Subcutaneous adipose tissue (tissue), 4 donors: ENCODE measurements around the gene RANBP9. TPM values are rescaled to one million over a fixed set of nuclear protein-coding genes. Genes with fewer than 3 reads are reported as not detected.

Source experiments
- total RNA-seq, 4 donors: library from RNA; depleted of rRNA; stranded (reverse); fragments of >200 nt; gene quantifications; one replicate each; pipeline ENCODE4 v1.1.0, GENCODE V29; 2016
- TF ChIP-seq, protein P1 (sequence below): fragments of 450-650 bp; IDR thresholded peaks from one replicate; pipeline ENCODE4 v1.5.1; 2016; ENCODE audit warnings: low read depth, mild to moderate bottlenecking, control low read depth, antibody characterized with exemption, moderate library complexity

RANBP9 gene
- total RNA-seq, 4 donors from 2014 or later: 35.2 to 63.3 (median 52.1) TPM

DNA sequence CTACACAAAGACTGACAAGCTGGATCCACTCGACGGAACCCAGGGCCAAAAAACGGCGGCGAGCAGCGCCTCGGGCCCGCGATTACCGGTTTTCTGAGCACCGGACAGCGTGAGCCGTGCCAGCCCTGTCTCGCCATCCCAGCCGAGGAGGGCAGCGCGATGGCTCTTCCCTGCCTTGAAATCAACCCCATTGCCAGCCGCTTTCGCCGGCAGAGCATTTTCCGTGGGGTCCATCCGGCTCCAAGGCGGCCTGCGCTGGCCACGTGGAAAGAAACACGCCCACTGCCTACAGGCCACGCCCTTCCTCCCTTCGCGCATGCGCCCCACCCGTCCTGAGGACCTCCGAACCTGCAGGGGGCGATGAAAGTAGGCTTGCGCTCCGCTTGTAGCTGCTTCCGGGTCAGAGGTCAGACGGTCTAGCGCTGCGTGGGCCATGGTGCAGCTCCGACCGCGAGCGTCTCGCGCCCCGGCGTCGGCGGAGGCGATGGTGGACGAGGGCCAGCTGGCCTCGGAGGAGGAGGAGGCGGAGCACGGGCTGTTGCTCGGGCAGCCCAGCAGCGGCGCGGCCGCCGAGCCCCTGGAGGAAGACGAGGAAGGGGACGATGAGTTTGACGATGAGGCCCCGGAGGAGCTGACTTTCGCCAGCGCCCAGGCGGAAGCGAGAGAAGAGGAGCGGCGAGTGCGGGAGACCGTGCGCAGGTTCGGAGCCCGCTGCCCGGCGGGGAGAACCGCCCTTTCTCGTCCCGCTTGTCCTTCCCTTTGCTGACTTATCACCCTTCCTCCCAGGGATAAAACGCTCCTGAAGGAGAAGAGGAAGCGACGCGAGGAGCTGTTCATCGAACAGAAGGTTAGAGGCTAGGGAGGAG, 96.5 kb downstream of the RANBP9 start, which contains the start of gene NOL7:
Gene NOL7, plus strand, starts transcription at position 410 of the 866 bp plus-strand sequence. Its CDS starts 24 bp downstream, at position 434.
- TF ChIP-seq, protein P1, sequence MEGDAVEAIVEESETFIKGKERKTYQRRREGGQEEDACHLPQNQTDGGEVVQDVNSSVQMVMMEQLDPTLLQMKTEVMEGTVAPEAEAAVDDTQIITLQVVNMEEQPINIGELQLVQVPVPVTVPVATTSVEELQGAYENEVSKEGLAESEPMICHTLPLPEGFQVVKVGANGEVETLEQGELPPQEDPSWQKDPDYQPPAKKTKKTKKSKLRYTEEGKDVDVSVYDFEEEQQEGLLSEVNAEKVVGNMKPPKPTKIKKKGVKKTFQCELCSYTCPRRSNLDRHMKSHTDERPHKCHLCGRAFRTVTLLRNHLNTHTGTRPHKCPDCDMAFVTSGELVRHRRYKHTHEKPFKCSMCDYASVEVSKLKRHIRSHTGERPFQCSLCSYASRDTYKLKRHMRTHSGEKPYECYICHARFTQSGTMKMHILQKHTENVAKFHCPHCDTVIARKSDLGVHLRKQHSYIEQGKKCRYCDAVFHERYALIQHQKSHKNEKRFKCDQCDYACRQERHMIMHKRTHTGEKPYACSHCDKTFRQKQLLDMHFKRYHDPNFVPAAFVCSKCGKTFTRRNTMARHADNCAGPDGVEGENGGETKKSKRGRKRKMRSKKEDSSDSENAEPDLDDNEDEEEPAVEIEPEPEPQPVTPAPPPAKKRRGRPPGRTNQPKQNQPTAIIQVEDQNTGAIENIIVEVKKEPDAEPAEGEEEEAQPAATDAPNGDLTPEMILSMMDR: no peak

DNA sequence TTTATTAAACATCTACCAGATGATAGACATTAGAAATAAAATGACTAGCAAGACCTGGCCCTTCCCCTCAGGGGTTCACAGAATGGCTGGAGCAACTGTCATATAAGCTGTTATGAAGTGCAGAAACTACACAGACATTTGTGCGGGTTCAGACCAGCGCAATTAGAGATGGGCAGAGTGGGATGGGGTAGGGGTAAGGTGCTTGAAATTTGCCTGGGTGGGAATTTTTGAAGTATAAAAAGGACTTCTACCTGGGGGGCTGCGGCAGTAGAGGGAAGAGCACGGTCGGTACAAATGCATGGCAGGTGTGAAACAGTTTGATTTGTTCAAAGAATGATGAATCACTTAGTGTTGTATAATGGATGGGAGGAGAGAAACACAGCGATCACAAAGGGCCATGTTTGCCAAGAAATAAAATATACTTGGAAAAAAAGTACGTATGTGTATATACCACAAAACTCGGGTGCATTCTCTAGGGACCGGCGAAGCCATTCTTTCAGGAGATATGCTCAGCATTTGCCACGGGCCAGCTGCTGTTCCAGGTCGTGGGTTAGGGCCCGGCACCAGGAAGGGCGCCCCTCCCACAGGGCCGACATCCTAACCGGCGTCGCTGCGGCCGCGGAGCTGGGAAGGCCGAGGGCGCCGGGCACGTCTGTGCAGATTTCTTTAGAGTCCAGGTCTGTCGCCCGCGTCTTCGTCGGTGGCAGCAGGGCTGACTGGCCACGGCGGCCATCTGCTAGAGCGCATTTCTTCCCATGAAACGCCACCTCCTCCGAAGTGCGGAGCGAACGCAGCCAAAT, 97.3 kb downstream of the RANBP9 start:
- TF ChIP-seq, protein P1: no peak

DNA sequence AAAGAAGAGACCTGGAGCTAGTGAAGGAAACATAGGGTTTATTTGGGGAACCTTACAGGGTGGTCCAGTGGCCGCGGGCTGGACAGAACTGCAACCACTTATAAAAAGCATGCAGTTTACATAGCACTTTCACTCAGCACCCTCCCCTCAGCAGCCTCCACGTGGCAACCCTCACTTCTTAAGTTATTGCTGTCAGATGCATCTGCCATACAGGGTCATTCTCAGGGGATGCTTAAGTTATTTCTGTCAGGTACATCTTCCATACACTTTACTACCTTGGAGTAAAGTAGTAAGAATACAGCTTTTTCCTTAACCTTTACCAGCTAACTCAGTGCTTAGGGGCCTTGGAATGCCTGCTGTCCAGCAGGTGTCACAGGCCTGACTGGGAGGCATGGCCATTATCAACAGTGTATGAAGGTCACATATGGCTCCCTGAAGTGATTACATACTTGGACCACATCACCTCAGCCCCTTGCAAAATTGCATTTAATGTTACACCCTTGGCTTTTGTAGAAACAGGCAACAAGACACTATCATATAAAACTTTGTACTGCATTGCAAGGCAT, 98.5 kb downstream of the RANBP9 start:
- TF ChIP-seq, protein P1: no peak

DNA sequence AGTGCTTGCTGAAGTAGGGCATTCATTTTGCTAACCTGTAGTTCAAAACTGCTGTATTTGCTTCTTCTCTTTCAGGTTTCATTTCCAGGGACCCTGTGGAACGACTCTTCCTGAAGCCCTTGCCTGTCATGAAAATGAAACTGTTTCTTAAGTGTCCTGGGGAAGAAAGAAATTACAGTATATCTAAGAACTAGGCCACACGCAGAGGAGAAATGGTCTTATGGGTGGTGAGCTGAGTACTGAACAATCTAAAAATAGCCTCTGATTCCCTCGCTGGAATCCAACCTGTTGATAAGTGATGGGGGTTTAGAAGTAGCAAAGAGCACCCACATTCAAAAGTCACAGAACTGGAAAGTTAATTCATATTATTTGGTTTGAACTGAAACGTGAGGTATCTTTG, 99.9 kb downstream of the RANBP9 start:
- TF ChIP-seq, protein P1: no peak

DNA sequence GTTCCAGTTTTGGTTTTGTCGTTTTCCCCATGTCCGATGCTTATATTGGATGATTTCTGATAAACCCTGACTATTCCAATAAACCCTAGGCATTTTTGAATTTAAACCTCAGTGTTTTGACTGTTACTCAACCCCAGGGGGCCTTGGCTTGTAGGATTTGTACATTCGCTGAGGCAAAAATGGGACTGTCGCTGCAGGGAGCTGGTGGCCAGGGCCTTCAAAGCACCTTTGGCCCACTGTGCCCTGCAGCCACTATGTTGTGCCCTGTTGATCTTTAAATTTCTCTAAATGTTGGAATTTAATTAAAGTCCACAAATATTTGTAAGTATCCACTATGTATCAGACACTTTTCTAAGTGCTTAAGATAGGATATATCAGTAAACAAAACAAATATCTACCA, 106.0 kb downstream of the RANBP9 start:
- TF ChIP-seq, protein P1: no peak

DNA sequence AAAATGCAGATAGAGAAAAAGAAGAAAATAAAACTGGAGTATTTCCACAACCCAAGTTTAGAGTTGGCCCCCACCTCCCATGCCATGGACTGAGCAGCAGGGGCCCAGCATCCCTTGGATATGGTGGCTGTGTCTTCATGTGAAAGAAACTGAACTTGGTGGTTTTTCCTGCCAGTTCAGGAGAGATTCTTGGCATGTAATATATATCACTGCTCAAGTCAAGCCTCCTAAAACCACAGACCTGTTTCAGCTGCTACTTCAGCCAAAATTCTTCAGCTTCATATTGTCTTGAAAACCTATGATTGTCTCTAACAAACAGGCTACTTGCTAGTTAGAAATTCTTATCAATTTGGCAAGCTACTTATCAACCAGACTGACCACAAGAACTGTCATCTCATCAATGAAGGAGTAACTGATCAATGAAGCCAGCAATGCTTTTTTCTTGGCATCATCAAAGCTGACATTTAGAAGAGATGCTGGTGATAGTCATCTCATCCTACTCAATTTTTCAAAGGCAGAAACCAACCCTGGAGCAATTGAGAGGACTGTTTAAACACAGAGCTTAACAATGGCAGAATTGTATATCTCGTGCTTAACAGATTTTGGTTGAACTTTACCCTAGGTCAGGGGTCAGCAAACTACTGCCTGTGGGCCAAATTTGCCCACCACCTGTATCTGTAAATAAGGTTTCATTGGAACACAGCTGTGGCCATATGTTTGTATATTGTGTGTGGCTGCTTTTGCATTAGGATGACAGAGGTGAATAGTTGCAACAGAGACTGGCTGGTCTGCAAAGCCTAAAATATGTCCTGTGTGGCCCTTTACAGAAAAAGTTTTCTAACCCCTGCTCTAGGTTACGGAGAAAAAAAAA, 106.9 kb downstream of the RANBP9 start:
- TF ChIP-seq, protein P1: no peak
